NCI-H510A treated with DMSO at 0.1 percent for 48 hours (cell line): ENCODE results near the gene NFIL3.
A peak's percentile ranks its signal among the peaks of the same experiment; 100 is the strongest.
"Not testable (repeated sequence)": the region's sequence is repeated elsewhere in the genome, so short reads cannot be mapped to it uniquely, and the experiment has no call there.

ENCODE experiments used
- DNase-seq: peaks from one replicate; lab custom pipeline; 2025; lab: John Stamatoyannopoulos, UW

Gene NFIL3

DNA sequence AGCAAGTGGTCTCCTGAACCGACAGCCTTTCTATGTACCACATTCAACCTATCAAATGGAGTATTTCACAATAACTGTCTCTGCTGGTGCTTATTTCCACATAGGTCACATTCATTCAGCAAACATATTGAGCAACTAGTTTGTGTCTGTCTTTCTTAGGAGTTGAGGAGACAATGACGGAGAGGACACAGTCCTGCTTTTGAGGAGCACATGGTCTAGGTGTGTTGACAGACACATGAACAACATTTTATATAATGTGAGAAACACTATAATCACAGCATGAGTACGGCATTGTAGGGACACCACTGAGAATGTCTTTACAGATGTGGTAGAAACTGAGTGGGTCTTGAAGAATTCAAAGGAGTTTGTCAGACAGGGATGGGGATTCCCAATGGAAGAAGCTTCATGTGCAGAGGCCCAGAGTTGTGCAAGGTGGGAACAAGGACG lies 28.5 kb downstream of the NFIL3 start:
- no peak for DNase-seq

DNA sequence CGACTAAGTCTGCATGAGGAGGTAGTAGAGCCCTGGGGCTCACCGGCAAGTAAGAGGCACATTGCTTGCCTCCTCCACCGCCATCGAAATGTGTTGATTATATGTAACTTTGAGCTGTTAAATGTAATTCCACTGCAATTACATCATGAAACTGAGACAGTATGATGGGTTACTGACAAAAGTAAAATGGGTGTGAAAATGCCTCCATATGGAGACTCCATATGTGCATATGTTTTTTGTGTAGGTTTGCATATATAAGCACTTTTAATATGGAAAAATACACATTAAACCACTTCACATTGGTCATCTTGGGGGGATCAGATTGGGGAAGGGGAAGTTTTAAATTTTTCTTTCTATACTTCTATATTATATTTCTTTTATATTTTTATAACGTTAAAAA lies 29.8 kb downstream of the NFIL3 start:
- DNase-seq: no peak

DNA sequence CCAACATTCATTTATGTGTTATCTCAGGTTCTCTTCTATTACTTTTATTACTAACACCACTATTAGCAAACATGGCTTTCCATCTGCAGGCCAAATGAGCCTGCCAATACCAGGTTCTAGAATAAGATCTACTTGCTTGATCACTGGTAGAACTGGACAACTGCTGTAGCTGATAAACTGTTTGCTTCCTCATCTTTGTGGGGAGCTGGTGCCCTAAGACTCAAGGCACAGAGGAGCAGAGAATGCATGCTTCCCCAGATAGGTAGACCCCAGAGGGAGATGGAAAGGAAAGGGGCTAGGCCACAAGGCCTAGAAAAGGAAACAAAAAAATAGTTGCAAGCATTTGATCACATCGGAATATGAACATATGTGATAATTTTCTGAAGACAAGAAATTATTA lies 31.2 kb downstream of the NFIL3 start:
- no peak for DNase-seq

DNA sequence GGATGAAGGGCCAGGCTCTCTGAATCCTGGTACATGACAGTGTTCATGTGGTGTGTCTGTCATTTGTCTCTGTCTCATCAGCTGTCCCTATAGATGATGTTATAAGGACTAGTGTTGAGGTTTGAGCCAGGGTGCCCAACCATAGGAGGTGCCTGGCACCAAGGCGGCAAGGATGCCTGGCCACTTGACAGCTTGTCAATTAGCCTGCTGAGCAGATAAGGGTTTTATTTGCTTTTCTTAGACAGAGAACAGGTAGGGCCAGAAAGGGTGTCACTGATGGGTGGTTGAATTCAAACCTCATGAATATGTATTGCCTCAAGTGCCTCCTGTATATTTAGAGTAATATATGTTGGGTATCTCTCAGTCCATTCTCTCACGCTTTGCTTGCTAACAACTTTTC lies 31.8 kb downstream of the NFIL3 start:
- DNase-seq: peak; percentile 67

DNA sequence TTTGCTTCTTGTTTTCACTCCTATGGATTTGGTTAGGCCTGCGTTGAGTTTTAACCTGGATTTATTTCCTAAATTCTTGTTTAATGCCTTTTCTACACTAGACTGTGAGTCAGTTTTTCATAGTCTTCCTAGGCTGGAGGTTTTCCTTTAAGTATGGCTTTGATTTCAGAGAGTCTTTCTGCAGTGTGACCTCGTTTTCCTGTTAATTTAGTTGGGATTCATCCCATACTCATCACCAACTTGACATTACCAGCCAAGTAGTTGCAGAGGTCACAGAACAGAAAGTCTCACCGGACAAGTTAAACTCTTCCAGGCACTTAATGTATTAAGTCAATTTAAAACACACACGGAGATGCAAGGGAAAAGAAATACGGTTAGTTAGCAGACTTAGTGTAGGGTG lies 32.2 kb downstream of the NFIL3 start:
- no peak for DNase-seq

DNA sequence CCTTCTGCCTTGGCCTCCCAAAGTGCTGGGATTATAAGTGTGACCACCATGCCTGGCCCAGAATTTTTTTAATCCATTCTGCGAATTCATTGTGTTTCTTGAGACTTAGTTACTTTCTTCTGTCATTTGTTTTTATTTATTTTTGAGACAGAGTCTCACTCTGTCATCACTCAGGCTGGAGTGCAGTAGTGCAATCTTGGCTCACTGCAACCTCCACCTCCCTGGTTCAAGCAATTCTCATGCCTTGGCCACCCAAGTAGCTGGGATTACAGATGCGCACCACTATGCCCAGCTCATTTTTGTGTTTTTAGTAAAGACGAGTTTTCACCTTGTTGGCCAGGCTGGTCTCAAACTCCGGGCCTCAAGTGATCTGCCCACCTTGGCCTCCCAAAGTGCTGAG lies 33.9 kb downstream of the NFIL3 start:
- DNase-seq: not testable (repeated sequence)

DNA sequence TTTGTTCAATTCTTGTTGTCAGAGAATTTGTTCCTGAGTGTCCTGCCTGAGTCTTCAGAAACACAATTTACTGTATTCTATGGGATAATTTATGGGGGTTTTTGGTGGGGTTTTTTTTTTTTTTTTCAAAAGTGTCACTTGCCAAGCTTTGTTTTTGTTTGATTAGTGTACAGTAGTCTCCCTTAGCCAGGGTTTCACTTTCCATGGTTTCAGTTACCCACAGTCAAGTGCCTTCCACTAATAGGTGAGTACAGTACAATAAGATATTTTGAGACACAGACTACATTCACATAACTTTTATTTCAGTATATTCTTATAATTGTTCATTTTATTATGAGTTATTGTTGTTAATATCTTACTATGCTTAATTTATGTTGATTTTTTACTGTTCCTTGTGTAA lies 36.9 kb downstream of the NFIL3 start:
- no peak for DNase-seq

DNA sequence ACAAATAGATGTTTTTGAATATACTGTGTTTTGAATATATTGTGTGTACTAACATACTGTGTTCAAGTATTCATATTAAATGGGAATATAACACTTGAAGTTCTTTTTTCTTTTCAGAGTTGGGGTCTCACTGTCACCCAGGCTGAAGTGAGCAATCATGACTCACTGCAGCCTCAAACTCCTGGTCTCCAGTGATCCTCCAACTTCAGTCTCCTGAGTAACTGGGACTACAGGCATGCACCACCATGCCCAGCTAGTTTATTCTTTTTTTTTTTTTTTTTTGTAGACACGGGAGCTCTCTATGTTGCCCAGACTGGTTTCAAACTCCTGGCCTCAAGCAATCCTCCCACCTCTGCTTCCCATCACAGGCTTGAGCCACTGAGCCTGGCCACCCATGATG lies 38.7 kb downstream of the NFIL3 start:
- DNase-seq: no peak

DNA sequence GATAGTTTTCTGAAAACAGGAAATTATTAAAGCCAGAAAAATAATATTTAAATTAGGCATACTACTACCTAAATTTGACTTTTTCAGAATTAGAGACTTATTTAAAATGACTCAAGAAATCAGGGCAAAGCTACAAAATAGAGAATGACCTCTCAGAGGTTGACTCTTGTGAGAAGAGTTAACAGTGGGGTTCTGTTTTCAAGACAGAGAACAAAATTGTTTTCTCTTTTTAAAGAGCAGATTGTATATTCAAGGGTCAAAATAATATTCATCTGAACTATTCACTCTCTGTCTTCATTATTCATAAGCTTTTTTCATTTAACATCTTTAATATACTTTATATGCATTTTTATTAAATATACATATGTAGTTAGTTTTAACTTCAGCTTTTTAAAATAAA lies 40.1 kb downstream of the NFIL3 start:
- DNase-seq: no peak

DNA sequence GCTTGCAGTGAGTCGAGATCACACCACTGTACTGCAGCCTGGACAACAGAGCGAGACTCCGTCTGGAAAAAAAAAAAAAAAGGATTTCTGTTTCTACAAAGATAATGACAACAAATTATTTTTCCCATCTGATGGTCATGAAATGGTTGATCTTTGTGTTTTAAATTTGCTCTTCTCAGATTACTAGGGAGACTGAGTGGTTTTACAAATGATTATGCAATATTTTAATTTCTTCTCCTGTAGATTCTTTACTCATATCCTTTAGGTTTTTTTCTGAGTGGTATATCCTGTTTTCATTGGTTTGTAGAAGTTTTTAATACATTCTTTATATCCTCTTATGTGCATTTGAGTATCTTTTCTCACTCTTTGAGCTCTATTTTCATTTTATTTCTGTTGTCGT lies 41.3 kb downstream of the NFIL3 start:
- DNase-seq: no peak

DNA sequence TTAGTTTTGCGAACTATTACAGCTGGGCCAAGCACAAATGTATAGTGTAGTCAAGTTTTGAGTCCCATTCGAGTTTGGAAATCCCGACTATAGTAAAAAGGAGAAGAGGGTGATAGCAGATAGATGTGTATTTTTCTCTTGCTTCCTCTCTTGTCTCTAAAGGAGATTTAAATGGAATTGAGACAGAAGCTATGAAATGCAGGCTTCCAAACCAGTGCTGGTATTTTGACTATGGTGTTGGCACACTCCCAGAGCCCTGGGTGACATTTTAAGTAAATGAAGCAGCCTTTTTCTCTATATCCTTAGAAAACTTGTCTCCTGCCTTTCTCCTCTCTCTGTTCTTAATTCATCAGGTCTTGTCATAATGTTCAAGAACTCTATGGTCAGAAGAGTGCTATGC lies 44.2 kb downstream of the NFIL3 start:
- no peak for DNase-seq

DNA sequence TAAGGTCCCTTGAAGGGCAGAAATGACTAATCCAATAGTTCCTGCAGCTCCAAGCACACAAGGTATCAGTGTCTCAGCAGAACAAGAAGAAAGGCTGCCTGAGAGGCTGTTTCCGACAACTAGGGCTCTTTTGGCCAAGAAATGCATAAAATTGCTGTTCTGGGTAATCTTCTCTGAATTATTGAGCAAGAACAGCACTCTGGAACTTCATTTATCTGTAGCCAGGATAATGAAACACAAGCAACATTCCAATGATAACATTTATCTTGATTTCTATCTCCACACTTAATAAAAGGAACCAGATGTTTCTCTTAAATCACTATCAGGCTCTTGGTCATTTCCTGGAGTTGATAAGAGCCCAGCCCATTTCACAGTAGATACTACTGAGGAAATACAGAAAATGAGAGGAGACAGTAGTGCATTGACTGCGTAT lies 44.9 kb downstream of the NFIL3 start:
- no peak for DNase-seq

DNA sequence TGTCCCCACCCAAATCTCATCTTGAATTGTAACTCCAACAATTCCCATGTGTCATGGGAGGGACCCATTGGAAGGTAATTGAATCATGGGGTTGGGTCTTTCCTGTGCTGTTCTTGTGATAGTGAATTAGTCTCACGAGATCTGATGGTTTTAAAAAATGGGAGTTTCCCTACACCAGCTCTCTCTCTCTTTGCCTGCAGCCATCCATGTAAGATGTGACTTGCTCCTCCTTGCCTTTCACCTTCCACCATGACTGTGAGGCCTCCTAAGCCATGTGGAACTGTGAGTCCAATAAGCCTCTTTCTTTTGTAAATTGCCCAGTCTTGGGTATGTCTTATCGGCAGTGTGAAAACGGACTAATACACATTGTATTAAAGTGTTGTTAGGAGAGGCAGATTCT lies 45.6 kb downstream of the NFIL3 start:
- not testable (repeated sequence) for DNase-seq

DNA sequence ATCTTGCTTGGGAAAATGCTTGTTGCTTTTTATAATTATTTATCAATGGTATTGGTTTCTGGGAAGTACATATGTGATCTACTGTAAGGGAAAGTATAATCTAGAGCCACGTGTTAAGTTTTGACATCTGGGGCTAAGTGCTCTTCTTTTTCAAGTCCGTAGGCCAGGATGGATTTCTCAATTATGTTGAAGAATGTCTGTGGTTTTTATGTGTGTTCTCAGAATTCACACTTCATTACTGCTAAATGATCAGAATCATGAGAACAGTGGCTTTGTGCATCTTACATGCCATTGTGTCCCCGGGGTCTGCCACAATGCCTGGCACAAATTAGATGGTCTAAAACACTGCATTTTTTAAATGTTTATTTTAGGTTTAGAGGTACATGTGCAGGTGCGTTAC lies 47.4 kb downstream of the NFIL3 start:
- DNase-seq: no peak

DNA sequence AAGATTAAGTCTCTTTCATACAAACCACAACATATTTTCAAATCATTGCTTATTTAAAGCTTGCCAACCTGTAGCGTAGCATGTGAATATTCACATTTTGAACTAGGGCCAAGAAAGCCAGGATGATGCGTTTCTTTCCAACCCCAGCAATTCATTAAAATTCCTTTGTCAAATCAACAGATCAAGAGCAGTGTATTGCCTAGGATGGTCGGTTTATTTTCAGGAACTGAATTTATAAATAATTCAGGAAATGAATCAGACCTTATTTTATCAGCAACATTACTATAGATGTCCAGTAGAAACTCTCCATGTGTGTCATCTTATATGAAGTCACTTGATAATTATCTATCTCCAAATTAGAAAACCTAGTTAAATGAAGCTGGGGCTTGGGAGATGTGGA lies 48.7 kb downstream of the NFIL3 start:
- DNase-seq: no peak

DNA sequence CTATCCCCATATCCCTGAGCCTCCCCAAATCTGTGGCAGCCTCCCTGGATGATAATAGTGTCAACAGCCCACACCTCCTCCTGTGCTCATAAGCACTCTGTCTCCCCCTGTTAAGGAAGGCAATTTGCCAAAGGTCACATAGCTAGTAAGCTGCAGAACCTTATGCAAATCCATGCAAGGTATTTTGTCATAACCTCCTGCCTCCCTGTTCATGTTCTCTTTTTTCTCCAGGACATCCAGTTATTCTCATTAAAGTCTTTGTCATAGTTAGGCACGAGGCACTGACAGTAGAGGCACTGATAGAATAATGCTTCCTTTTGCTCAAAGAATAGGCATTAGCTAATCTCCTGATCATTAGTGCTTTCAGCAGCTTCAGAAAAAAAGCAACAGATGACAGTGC lies 51.7 kb downstream of the NFIL3 start:
- DNase-seq: no peak

DNA sequence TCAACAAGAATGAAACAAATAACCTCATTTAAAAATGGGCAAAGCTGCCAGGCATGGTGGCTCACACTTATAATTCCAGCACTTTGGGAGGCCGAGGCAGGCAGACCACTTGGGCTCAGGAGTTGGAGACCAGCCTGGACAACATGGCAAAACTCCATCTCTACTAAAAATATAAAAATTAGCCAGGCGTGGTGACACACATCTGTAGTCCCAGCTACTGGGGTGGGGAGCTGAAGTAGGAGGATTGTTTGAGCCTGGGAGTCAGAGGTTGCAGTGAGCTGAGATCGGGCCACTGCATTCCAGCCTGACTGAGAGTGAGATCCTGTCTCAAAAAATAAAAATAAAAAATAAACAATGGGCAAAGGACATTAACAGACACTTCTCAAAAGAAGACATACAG lies 53.6 kb downstream of the NFIL3 start:
- not testable (repeated sequence) for DNase-seq

DNA sequence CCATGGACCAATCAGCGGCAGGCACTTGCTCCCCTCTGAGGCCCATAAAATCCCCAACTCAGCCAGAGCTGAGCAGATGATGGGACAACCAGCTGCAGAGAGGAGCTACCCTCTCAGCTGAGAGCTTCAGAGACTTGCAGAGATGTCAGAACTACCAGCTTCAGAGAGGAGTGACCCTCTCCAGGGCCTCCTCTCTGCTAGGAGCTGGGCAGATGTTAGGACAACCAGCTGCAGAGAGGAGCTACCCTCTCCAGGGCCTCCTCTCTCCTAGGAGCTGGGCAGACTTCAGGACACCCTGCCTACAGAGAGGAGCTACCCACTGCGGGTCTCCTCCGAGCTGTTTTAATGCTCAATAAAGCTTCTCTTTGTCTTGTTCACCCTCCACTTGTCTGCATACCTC lies 58.9 kb downstream of the NFIL3 start:
- DNase-seq: no peak

DNA sequence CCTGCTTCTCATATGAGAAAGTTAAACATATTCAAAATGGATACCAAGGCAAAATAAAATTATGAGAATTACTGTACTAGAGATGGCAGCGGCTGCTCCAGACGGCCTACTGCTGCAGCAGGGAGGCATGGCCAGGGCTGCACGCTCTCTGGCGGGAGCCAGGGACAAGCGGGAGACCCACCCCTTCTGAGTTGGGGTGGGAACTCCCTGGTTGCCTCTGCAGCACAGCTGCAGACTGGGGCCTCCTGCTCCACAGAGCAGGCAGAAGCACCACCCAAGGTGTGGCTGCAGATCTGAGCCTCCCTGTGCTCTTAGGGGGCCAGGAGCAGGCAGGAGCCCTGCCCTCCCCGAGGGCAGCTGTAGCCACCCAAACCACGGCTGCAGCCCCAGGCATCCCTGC lies 59.6 kb downstream of the NFIL3 start:
- DNase-seq: no peak

DNA sequence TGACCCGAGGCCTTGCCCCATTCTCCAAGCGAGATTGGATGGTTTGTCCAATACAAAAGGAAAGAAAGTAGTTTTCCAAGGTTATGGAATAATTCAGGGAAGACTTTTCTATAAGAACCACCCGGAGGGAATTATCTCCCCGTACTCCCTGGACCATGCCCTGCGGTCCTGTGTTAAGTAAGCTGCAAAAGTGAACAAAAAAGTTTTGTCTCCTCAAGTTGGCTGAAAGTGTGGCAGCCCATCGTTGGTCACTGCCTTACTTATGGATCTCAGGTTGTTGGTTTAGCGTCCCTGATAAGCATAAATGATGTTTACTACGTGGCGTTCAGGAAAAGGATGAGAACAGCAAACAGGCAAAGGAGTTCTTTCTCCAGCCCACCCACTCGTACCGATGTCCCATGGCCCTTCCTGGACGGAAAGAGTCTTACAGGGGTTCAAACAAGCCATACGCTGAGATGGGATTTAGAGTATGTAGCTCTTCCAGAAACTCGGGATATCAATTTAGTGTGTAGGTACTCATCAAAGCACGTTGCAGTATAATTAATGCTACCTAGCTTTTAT lies 61.5 kb downstream of the NFIL3 start:
- DNase-seq: no peak

DNA sequence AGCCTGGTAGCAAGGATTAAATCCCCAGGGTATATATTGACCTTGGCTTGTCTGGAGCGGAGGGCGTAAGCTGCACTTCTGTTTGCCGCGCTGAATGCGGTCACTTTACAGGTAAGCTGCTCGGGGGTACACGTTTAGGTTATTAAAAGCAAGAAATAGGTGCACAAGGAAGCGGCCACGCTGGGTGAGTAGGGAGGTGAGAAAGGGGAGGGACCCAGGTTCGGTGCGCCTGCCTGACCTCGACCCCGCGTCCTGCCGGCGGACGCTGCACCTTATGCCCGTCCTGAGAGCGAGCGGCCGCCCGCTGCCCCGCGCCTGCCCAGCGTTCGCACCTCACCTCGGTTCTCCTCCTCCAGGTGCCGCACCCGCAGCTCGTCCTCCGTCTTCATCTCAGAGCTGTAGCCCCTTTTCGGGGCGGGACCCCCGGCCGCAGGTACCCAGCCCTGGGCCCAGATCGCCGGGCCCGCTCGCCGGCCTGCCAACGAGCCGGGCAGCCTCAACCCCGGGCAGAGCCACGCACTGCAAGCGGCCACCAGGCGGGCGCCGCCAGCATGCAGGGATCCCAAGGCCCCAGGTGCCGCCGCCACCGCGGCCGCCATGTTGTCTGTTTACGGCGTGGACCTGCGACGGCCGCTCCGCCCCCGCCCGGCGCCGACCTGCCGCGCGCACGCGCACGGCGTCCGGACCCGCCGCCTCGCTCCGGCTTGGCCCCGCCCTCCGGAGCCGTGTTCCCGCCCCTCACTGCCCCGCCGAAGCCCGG lies 62.2 kb downstream of the NFIL3 start, which contains the start of gene AUH:
TSS of gene AUH (minus strand) at position 628 of the 760 bp plus-strand sequence. CDS start at position 599, 29 bp downstream.
- peak; percentile 68 for DNase-seq

DNA sequence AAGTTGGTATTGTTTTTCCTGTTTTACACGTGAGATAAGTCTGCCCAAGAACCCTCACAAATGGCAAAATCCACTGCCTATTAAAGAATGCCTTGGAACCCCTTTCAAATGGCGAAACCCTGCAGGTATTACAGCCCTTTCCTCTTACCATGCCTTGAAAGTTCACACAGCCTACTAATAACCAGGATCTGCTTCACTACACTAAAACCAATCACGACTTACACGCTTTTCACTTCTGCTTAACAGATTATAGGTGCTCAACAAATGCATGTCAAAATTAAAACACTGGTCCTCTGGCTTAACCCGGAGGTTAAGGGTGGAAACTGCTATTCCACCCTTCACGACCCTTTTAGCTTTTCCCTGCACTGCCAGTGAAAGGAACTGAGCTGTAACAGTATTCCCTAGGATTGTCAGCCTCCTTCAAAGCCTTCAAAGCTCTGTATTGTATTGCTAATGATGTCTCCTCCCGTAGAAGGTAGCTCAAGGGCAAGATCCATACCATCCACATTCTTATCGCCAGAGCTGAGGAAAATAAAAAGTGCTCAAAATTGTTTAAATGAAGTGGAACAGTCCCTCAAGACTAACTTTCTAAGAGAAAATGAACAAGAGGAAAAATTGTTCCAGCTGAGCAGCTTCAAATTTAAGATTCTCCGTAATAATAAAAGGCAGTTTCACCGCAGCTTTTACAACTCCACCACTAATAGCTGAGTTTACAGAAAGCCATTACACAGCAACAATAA lies 62.9 kb downstream of the NFIL3 start:
- no peak for DNase-seq
